GM21515 (cell line): ENCODE results near the gene FUZ.

Experiments
- ATAC-seq: cut with Tn5 transposase; IDR thresholded peaks from one replicate; pipeline ENCODE4 v1.9.1; 2021; ENCODE audit not compliant: unreplicated experiment

The FUZ gene

DNA sequence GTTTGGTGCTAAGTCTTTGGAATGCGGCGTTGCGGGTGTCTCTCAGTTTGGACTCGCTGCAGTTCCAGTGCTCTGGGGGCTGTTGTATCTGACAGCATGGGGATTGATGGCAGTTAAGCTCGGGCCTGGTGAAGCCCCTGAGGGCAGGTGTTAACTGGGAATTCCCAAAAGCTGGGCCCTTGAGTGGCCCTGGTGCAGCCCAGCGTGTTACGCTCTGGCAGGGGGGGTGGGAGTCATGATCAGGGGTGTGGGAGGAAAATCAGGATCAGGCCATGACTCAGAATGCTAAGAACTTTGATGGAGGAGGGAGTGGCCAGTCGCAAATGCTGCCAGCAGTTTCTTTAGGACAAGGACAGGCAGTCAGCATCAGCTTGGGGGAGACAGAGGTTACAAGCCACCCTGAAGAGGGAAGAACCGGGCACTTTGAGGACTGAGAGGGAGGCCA is 26.7 kb downstream of the FUZ start:
- no peak for ATAC-seq

DNA sequence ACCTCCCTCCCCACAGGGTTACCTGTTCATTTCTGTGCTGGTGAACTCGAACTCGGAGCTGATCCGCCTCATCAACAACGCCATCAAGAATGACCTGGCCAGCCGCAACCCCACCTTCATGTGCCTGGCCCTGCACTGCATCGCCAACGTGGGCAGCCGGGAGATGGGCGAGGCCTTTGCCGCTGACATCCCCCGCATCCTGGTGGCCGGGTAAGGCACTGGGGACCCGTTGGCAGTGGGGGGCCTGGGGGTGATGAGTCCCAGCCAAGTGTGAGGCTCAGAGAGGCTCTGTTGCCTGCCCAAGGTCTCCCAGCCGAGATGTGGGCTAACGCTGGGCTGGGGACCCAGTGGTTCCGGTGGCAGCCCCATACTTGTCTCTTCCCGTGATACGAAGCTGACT is 30.6 kb downstream of the FUZ start:
- ATAC-seq = no peak

DNA sequence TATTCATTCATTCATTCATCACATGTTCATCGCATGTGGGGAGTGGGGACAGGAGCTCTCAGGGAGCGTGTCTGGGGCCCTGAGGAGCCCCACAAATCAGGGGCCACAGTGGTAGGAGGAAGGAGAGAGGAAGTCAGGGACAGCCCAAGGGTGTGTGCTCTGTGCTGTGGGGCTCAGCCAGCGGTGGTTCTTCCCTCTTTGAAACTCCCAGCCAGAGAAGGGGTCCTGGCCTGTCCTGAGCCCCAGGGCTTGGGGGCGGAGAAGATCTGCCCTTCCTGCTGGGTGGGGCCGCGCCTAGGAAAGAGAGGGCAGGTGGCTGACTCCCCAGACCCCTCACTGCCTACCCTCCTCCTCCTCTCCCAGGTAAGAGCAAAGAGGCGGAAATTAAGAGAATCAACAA is 31.7 kb downstream of the FUZ start:
- ATAC-seq = no peak

DNA sequence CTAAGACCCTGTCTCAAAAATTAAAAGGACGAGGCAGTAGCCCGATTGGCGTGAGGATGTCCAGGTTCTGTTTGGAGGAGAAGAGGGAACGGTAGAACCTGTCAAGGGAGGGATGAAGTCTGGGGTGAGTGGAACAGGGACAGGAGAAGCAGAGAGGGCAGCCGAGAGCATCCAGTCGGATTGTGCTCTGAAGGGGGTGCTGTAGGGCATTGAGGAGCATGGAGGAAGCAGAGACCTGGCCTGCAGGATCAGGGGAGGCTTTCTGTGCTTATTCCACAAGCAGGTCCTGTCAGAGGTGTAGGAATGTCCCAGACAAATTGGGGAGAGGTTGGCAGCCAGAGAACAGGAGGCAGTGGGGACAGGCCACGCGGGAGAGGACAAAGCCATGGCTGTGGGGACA is 32.2 kb downstream of the FUZ start:
- ATAC-seq = no peak

GRCh38 chr19:49779731-49780555 is 33.1 kb downstream of the FUZ start:
- no peak for ATAC-seq

DNA sequence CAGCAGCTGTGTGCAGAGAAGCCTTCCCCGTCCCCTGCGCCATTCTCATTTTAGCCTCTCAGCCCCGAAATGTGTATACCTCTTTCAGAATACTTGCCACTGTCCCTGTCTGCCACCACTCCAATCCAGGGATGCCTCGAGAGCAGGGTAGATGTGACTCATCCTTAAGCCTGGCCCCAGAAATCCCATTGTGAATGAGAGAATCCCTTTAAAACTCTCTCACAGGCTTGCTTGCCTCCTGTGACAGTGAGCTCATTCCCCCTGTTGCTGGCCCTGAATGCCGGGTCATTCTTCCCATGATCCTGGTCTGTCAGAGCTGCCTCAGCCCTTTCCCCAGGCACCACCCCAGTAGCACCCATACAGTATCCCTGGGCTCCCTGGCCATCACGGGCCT is 36.7 kb downstream of the FUZ start:
- ATAC-seq = no peak

- no peak for ATAC-seq
These were observed 37.2 kb downstream of the FUZ start for GRCh38 chr19:49775742-49776370.

DNA sequence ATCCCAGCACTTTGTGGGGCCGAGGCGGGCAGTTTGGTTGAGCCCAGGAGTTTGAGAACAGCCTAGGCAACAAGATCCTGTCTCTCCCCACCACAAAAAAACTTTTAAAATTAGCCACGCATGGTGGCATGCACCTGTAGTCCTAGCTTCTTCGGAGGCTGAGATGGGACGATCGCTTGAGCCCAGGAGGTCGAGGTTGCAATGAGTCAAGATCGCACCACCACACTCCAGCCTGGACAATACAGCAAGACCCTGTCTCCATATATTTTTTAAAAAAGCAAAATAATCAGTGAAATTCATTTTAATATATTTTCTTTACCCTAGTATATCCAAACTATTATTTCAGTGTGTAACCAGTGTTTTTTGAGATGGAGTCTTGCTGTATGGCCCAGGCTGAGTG is 38.1 kb downstream of the FUZ start:
- no peak for ATAC-seq

DNA sequence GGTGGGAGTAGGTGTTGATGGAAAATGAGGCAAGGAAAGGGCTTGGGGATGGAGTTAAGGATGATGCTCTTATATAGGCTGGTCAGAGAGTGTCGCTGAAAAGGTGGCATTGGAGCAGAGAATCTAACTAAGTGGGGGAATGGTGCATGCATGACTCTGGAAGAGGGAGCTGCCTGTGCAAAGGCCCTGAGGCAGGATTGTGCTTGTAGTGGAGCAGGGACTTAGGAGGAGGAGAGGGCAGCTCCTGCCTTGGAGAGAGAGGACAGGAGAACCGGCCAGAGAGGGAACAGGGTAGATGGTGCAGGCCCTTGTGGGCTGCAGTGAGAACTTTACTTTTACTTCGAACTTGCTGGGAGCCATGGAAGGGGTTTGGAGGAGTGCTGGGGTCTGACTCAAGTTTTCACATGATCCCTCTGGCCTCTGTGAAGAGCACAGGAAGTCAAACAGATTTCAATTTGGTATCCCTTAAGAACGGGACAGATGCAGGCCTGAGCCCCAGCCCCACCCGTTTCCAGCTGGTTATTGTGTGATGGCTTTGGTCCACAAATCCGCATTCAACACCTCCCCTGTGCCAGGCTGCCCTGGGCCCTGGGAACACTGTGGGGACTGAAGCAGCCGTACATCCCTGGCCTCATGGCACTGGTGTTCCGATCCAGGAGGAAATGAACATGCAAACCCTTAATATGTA is 39.3 kb downstream of the FUZ start:
- no peak for ATAC-seq

GRCh38 chr19:49772850-49773432 is 40.2 kb downstream of the FUZ start:
- ATAC-seq = no peak

GRCh38 chr19:49771674-49772139 is 41.4 kb downstream of the FUZ start:
- ATAC-seq = no peak

- ATAC-seq = no peak
These were observed 42.6 kb downstream of the FUZ start for GRCh38 chr19:49770529-49770928.

GRCh38 chr19:49767967-49768581 is 45.0 kb downstream of the FUZ start:
- ATAC-seq = no peak

DNA sequence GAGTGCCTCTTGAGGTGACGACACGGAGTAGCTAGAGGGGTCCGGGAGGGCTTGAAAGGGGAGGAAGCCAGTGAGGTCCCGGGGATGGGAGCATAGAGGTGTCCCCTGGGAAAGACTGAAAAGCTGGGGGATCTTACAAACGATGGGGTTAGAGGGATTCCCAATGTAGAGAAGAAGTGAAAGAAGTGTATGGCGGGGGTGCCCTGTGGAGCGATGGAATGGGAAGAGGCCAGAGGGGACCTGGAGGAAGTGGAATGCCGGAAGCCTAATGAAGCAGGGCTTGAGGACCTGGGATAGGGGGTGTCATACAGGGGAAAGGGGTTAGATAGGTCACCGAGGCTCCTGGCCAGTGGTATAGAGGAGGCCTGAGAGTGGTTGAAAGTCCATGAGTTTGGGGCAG is 45.7 kb downstream of the FUZ start:
- ATAC-seq = no peak

- ATAC-seq = no peak
These were observed 46.2 kb downstream of the FUZ start, which contains the start of gene AP2A1 for GRCh38 chr19:49766930-49767299. TSS of gene AP2A1 (plus strand) at chr19:49767001. CDS start at chr19:49767134, 133 bp downstream.

GRCh38 chr19:49766007-49766929 is 46.8 kb downstream of the FUZ start:
- peak; percentile 92 for ATAC-seq

GRCh38 chr19:49764341-49764740 is 48.8 kb downstream of the FUZ start:
- no peak for ATAC-seq

GRCh38 chr19:49763230-49763629 is 49.9 kb downstream of the FUZ start, which contains the start of gene TSKS:
TSS of gene TSKS (minus strand) at chr19:49763306. CDS start at chr19:49763247, 59 bp downstream.
- no peak for ATAC-seq

- no peak for ATAC-seq
These were observed 51.3 kb downstream of the FUZ start for GRCh38 chr19:49761625-49762311.
